NCI-H748 (cell line): ENCODE measurements around the gene SCG3.

Source experiments
- DNase-seq: peaks from one replicate; lab custom pipeline; 2025; ENCODE audit not compliant: unreplicated experiment; lab: John Stamatoyannopoulos, UW

Gene SCG3

DNA sequence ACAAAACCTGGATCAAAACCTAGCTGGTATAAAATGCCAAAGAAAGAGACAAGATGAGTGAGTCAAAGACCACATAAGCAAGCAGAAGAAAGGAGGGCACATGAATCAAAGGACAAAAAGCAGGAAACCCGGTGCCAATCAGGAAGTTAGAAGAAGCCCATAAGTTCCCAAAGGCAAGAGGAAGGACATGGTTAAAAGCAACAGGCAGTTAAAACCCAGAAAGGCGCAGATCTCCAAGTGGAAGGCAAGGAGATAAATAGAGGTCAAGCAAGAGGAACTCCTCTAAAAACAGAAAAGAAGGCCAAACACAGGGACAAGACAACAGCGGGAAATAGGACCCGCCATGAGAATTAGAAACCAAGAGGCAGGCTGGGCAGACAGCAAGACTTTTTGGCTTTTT, 74.5 kb downstream of the SCG3 start:
- no peak for DNase-seq

DNA sequence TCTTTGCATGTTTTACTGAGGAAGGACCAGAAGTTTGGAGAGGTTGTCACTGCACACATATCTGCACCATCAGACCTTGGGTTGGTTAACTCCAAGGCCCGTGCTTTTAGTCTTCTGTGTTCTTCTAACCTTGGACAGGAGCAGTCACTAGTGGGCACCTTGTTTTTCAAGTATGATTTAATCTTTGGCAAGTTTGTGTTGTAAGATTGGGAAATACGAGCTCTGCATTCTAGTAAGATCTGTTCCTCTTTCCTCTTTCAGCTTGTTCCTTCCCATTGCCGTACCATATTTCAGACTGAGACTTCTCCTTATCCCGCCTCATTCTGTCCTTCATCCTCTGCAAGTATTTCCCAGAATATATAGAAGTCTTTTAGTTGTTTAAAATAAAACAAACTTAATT, 75.2 kb downstream of the SCG3 start:
- no peak for DNase-seq

DNA sequence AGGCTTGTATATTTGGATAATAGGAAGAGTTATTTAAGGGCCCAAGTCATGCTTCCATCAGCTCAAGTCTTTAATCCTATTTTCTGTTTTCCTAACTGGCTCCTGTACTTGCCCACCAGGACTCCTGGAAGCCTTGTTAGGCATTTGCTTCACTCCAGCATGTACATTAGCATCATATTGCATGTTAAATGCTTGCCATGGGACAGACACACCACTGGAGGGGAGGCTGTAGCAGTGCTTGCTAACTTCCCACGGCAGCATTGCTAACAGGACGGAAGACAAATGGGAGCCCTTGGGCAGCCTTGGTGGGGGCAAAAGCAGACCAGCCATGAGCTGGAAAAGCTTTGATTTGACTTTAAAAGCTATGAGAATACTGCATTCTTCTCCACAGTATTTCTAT, 76.1 kb downstream of the SCG3 start:
- DNase-seq, result no peak

DNA sequence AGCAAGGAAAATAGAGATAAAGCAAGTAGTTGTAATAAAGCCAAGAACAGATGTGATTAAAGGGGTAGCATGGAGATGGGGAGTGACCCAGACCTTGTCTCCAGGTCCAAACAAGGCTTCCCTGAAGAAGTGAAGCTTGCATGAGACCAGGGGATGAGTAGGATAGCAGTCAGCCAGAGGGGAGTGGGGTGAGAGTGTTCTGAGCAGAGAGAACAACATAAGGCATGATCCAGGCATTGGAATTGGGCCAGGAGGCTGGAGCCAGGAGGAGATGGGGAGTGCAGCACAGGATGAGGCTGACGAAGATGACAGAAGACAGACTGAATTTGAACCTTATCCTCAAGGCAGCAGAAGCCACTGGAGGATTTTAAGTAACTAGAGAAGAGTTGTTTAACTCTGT, 77.3 kb downstream of the SCG3 start:
- DNase-seq, result no peak

DNA sequence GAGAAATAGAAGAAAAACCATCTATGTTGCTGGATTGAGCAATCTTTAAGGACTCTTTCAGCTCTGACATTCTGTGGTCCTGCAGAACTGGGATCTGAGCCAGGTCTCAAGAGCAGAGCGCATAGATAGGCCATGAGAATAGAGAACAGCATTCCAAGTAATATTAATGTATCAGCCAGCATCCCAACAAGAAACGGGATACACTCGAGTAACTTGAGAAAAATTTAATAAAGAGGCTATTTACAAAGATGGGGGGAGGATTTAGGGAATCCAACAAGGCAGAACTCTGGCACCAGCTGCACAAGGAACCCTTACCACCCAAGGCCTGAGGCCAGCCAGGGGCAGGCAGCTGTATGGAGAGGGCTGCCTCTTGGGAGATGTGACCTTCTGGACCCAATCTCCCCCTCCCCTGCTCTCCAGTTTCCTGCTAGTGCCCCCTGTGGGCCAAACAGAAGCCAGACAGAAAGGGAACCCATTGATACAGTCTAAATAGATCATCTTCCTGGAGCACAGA, 78.3 kb downstream of the SCG3 start:
- DNase-seq, result no peak

DNA sequence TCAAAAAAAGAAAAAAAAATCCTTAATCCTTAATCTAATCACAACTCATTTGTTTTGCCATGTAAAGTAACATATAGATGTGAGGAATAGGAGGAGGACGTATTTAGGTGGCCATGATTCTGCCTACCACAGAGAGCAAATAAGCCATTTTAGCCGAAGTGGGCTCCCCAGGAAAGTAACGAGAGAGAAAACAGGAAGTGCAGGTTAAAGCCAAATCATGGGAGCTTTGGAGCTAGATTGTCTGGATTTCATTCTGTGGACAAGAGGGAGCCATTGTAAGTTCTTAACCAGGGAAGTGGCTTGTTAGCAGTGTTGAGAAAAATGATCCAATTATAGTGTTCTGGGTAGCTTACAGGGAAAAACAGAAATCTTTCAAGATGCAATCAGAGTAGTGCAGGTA, 79.5 kb downstream of the SCG3 start:
- peak; percentile 9 for DNase-seq

DNA sequence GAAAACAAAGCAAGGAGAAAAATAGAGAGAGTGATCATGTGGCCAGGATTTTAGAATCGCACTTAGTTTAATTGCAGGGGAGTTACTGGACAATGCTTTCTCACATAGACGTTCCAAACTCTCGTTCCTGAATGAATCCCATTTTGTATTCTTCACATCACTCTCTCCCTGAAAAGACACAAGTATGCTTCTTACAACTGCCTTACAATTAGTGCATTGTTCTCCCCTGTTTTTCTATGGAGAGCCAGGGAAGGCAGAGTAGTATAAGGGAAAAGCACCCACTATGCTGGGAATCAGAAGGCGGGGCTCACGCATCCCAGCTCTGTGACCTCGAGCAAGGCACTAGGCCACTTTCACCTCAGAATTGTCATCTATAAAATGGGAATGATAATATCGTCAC, 84.4 kb downstream of the SCG3 start:
- no peak for DNase-seq

DNA sequence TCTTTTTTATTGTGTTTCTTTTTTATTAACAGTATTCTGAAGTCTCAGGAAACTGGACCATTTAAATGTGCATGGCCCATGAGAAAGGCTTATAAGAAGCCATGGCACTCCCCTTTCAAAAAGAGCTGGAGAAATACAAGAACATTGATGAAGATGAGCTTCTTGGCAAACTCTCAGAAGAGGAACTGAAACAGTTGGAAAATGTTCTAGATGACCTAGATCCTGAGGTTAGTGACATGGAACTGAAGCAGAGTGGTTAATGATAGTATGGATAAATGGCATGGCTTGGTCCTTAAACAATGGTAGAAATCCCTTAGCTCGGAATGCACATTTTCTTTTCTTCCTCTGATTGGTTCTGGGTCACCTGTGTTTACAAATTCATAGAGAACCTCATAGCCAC, 85.0 kb downstream of the SCG3 start:
- no peak for DNase-seq

DNA sequence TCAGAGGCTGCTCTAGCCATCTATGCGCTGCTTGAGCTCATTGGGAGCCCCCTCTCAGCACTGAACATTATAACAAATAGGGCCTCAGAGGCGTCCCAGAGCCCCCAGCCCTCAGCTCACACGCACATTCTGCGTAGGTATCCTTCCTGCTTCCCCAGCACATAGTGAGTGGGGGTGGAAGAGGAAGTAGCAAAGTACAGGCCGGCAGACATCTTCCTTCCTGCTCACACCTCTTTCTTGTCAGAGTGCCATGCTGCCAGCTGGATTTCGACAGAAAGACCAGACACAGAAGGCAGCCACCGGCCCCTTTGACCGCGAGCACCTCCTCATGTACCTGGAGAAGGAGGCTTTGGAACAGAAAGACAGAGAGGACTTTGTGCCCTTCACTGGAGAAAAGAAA, 86.7 kb downstream of the SCG3 start:
- no peak for DNase-seq
